Neuronal stem cell (in vitro differentiated cells): ENCODE data around the gene DDC.

Experiments
- DNase-seq: peaks from one replicate; pipeline ENCODE4 v3.0.0-alpha.2; 2013; ENCODE audit warnings: low spot score
- H2AFZ ChIP-seq: one replicate; pipeline ENCODE4 v1.6.1; 2013; ENCODE audit warnings: mild to moderate bottlenecking, low read length, inconsistent platforms
- H2AK5ac ChIP-seq: 2 replicates; pipeline ENCODE4 v1.6.1; 2013; ENCODE audit warnings: low read depth, mild to moderate bottlenecking, inconsistent platforms, low read length, moderate library complexity, mixed read lengths
- H2BK120ac ChIP-seq: 2 replicates; pipeline ENCODE4 v1.6.1; 2013; ENCODE audit warnings: low read depth, mild to moderate bottlenecking, inconsistent platforms, low read length, moderate library complexity, mixed read lengths
- H2BK12ac ChIP-seq: one replicate; pipeline ENCODE4 v1.6.1; 2013; ENCODE audit warnings: low read length, inconsistent platforms
- H2BK15ac ChIP-seq: 2 replicates; pipeline ENCODE4 v1.6.1; 2013; ENCODE audit warnings: mild to moderate bottlenecking, low read length, inconsistent platforms, mixed read lengths
- H2BK5ac ChIP-seq: one replicate; pipeline ENCODE4 v1.6.1; 2013; ENCODE audit warnings: inconsistent platforms, mild to moderate bottlenecking, low read length, moderate library complexity
- H3K14ac ChIP-seq: one replicate; pipeline ENCODE4 v1.6.1; 2013; ENCODE audit warnings: low read length, inconsistent platforms
- H3K18ac ChIP-seq: 2 replicates; pipeline ENCODE4 v1.6.1; 2013; ENCODE audit warnings: low read length, inconsistent platforms
- H3K23ac ChIP-seq: 2 replicates; pipeline ENCODE4 v1.6.1; 2013; ENCODE audit warnings: low read depth, mild to moderate bottlenecking, mixed read lengths, low read length, inconsistent platforms; ENCODE audit not compliant: poor library complexity
- H3K27ac ChIP-seq: replicated peaks from 3 replicates; pipeline ENCODE4 v1.5.1; 2013; ENCODE audit warnings: low read length, inconsistent platforms
- H3K27me3 ChIP-seq, 3 experiments: 2 replicates each; pipeline ENCODE4 v1.6.1; 2013; ENCODE audit warnings: low read length in 3 of 3, mild to moderate bottlenecking in 2 of 3, inconsistent platforms in 1 of 3, low read depth in 1 of 3, mixed read lengths in 1 of 3, moderate library complexity in 1 of 3; ENCODE audit not compliant: control insufficient read depth in 3 of 3, insufficient read depth in 3 of 3
- H3K36me3 ChIP-seq, 2 donors: replicated peaks in 1 of 2; 2 replicates each; pipeline ENCODE4 v1.6.1; 2013; ENCODE audit warnings: low read length in 2 of 2; ENCODE audit not compliant: control insufficient read depth in 2 of 2, insufficient read depth in 2 of 2
- H3K4ac ChIP-seq: 2 replicates; pipeline ENCODE4 v1.6.1; 2013; ENCODE audit warnings: inconsistent platforms, mild to moderate bottlenecking, low read length, moderate library complexity
- H3K4me1 ChIP-seq, 2 donors: 1 replicate in 1 of 2; 2 replicates in 1 of 2; pipeline ENCODE4 v1.6.1; 2013; ENCODE audit warnings: low read length in 2 of 2, low read depth in 1 of 2; ENCODE audit not compliant: control insufficient read depth in 2 of 2, insufficient read depth in 1 of 2
- H3K4me2 ChIP-seq: one replicate; pipeline ENCODE4 v1.6.1; 2013; ENCODE audit warnings: mild to moderate bottlenecking, low read length, inconsistent platforms; ENCODE audit not compliant: insufficient read depth, poor library complexity, severe bottlenecking
- H3K4me3 ChIP-seq, 2 donors: 2 replicates each; pipeline ENCODE4 v1.5.1; 2013; ENCODE audit warnings: low read length in 2 of 2, mild to moderate bottlenecking in 2 of 2, inconsistent platforms in 1 of 2, moderate library complexity in 1 of 2
- H3K79me1 ChIP-seq: one replicate; pipeline ENCODE4 v1.6.1; 2013; ENCODE audit warnings: low read depth, mild to moderate bottlenecking, inconsistent platforms, low read length, moderate library complexity
- H3K9ac ChIP-seq: one replicate; pipeline ENCODE4 v1.6.1; 2013; ENCODE audit warnings: mild to moderate bottlenecking, low read depth, low read length, inconsistent platforms; ENCODE audit not compliant: poor library complexity
- H3K9me3 ChIP-seq, 2 donors: replicated peaks in 1 of 2; 2 replicates each; pipeline versions ENCODE3 to v1.6.1; 2013; ENCODE audit warnings: low read length in 2 of 2, mild to moderate bottlenecking in 2 of 2, inconsistent platforms in 1 of 2, low read depth in 1 of 2, mixed read lengths in 1 of 2, moderate library complexity in 1 of 2; ENCODE audit not compliant: control insufficient read depth in 2 of 2, insufficient read depth in 1 of 2
- H4K8ac ChIP-seq: one replicate; pipeline ENCODE4 v1.6.1; 2013; ENCODE audit warnings: low read depth, mild to moderate bottlenecking, inconsistent platforms, low read length, moderate library complexity
- H4K91ac ChIP-seq: one replicate; pipeline ENCODE4 v1.6.1; 2013; ENCODE audit warnings: low read length, low read depth, mild to moderate bottlenecking, inconsistent platforms; ENCODE audit not compliant: poor library complexity
- WGBS, 2 donors: extraction: QIAGEN DNeasy Blood & Tissue Kit; methylation state at CpG; one replicate each; pipeline ENCODE4 v1.1.7; 2013; ENCODE audit warnings: missing lambda C conversion rate in 2 of 2, mixed read lengths in 1 of 2; ENCODE audit not compliant: insufficient read length in 2 of 2, insufficient replicate concordance in 1 of 2; ENCODE audit errors: extremely low coverage in 2 of 2; 5-methylcytosine and 5-hydroxymethylcytosine counted together

DDC gene

DNA sequence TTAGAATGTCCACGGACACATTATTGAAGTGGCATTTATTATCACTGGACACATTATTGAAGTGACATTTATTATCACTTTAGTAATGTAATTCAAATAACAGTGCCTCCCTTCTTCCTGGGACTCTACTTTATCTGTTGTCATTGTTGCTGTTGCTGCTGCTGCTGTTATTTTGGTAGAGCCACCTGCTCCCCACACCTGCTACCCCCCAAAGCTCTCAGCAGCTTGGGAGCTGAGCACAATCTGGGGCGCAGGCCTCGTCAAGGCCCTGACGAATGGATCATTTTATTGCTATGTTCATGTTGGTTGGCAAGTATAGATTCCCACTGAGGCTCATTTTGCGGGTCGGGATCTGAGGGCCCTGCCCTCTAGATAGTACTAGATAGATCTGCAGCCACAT, 139.9 kb downstream of the DDC start:
- Histone ChIP-seq H2BK5ac (no peak overlapping the region), H3K4me2 (no peak overlapping the region), H3K79me1 (no peaks in the 10 kb centered on the region), H3K27ac (no peak overlapping the region), H3K27me3 (peaks cover 0 to 2% (median 0%) of the 10 kb centered on the region in 3 experiments), H3K36me3 (peaks cover 0 to 2% of the 10 kb centered on the region in 2 donors), H3K4me1 (peaks cover 0 to 6% of the 10 kb centered on the region in 2 donors), H2BK12ac (no peak overlapping the region), H2BK120ac (no peak overlapping the region), H3K4ac (no peak overlapping the region), H3K9me3 (no peaks in the 10 kb centered on the region), H3K18ac (no peak overlapping the region), H2BK15ac (no peak overlapping the region), H2AFZ (no peak overlapping the region), H4K8ac (no peak overlapping the region), H3K9ac (no peak overlapping the region), H3K23ac (no peak overlapping the region), H2AK5ac (no peak overlapping the region), H3K4me3 (no peak overlapping the region), H4K91ac (no peak overlapping the region), H3K14ac (no peak overlapping the region)
- WGBS, 2 donors: no CpG with 5 or more reads among the region's 6 CpGs
- no peak for DNase-seq

DNA sequence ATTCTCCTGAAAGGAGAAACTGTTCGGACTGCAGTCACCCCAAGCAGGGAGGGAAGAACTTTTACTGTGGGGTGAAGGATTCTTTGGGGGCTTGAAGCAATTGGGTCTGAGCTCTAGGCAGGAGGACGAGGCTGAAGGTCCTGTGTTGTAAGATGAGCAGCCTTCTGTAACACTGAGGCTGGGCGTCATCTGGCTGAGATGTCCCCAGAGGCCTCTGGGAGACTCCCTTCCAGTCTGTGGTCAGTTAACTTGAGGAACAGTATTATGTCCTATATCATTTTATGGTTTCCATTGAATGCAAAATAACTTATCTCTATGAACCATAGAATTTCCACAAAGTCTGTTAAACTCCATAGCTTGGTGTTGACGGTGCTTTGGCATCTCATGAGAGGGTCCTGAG, 141.3 kb downstream of the DDC start:
- Histone ChIP-seq H2AK5ac (no peak overlapping the region), H3K9ac (no peak overlapping the region), H2AFZ (no peak overlapping the region), H2BK5ac (no peak overlapping the region), H4K91ac (no peak overlapping the region), H3K36me3 (peaks cover 0 to 2% of the 10 kb centered on the region in 2 donors), H2BK120ac (no peak overlapping the region), H2BK12ac (no peak overlapping the region), H3K9me3 (no peaks in the 10 kb centered on the region), H3K27me3 (peaks cover 0 to 2% (median 0%) of the 10 kb centered on the region in 3 experiments), H3K27ac (no peak overlapping the region), H3K14ac (no peak overlapping the region), H3K4me3 (no peak overlapping the region), H3K4me2 (no peak overlapping the region), H4K8ac (no peak overlapping the region), H3K4me1 (peaks cover 0 to 6% of the 10 kb centered on the region in 2 donors), H3K23ac (no peak overlapping the region), H2BK15ac (no peak overlapping the region), H3K4ac (no peak overlapping the region), H3K18ac (no peak overlapping the region), H3K79me1 (no peaks in the 10 kb centered on the region)
- no peak for DNase-seq
- WGBS, 2 donors: no CpG with 5 or more reads among the region's 4 CpGs

DNA sequence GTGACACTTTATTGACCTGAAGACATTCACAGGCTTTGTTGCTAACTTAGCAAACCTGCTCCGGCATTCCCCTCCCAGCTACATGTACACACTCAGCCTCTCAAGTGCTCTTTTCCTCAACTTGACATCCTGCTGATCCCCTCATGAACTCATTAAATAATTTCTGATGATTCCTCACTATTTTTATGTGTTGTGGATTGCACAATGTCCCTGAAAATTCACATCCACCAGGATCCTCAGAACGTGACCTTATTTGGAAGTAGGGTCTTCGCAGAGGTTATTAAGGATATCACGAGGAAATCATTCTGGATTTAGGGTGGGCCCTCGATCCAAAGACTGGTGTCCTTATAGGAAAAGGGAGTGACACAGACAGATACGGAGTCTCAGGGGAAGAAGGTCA, 142.3 kb downstream of the DDC start:
- H3K4me1 ChIP-seq: peaks cover 0 to 4% of the 10 kb centered on the region in 2 donors
- no peak overlapping the region for H2BK120ac ChIP-seq
- no peak overlapping the region for H3K4me2 ChIP-seq

DNA sequence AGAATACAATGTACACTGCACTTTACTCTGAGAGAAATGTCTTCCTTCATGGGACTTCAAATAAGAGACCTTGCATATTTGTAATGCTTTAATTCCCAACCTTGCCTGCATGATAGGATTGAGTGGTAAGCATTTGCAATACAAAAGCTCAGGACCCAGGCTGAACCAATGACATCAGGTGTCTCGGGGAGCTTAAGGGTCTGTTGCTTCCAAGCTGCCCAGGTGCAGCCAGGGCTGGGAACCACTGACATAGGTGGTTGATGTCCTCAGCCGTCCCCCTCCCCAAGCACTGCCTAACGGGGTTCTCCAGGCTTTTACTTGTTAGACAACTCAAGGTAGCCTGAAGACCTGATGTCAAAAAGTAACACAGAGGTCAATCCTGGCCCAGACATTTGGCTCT, 144.2 kb downstream of the DDC start:
- H3K14ac ChIP-seq: no peak overlapping the region
- H2BK15ac ChIP-seq: no peak overlapping the region
- no peak overlapping the region for H2AFZ ChIP-seq
- H2AK5ac ChIP-seq: no peak overlapping the region
- no peak overlapping the region for H2BK120ac ChIP-seq
- no peak overlapping the region for H3K4me3 ChIP-seq
- no peak overlapping the region for H2BK12ac ChIP-seq
- H3K18ac ChIP-seq: no peak overlapping the region
- H2BK5ac ChIP-seq: no peak overlapping the region
- H3K27ac ChIP-seq: no peak overlapping the region
- no peak overlapping the region for H4K91ac ChIP-seq
- DNase-seq: no peak
- no CpG with 5 or more reads among the region's 3 CpGs for WGBS, 2 donors
- no peak overlapping the region for H3K4ac ChIP-seq
- H3K79me1 ChIP-seq: no peaks in the 10 kb centered on the region
- no peaks in the 10 kb centered on the region for H3K27me3 ChIP-seq
- no peak overlapping the region for H3K23ac ChIP-seq
- no peak overlapping the region for H4K8ac ChIP-seq
- H3K4me2 ChIP-seq: no peak overlapping the region
- peaks cover 0 to 4% of the 10 kb centered on the region in 2 donors for H3K4me1 ChIP-seq
- no peaks in the 10 kb centered on the region for H3K36me3 ChIP-seq
- H3K9ac ChIP-seq: no peak overlapping the region
- no peaks in the 10 kb centered on the region for H3K9me3 ChIP-seq

More for the DNA sequence above, 142.3 kb downstream of the DDC start:
- no CpG with 5 or more reads among the region's 6 CpGs for WGBS, 2 donors
- Histone ChIP-seq H3K27ac (no peak overlapping the region), H3K36me3 (no peaks in the 10 kb centered on the region), H4K91ac (no peak overlapping the region), H3K4me3 (no peak overlapping the region), H3K9me3 (no peaks in the 10 kb centered on the region), H2BK5ac (no peak overlapping the region), H2BK15ac (no peak overlapping the region), H3K14ac (no peak overlapping the region), H2AFZ (no peak overlapping the region), H3K79me1 (no peaks in the 10 kb centered on the region), H3K23ac (no peak overlapping the region), H3K4ac (no peak overlapping the region), H4K8ac (no peak overlapping the region), H3K9ac (no peak overlapping the region), H3K27me3 (no peaks in the 10 kb centered on the region), H3K18ac (no peak overlapping the region), H2BK12ac (no peak overlapping the region), H2AK5ac (no peak overlapping the region)
- no peak for DNase-seq
